Ureter (tissue), 1 donor: Measurements from ENCODE around the gene MYLIP. TPM values are rescaled to one million over a fixed set of nuclear protein-coding genes. Genes with fewer than 3 reads are reported as not detected.

Source experiments
- DNase-seq: peaks from one replicate; pipeline ENCODE4 v3.0.0-alpha.2; 2020; ENCODE audit warnings: low spot score
- total RNA-seq: library from RNA; stranded (reverse); gene quantifications from one replicate; pipeline ENCODE4 v1.2.4, GENCODE V29; 2023
- donor health status: DM: yes; HTN: yes; CAD: no.

The MYLIP gene
- total RNA-seq, 1 donor from 2014 or later = 53.1 TPM

GRCh38 chr6:16139556-16139955 lies 10.7 kb downstream of the MYLIP start:
- no peak for DNase-seq

GRCh38 chr6:16140607-16141006 lies 11.7 kb downstream of the MYLIP start:
- DNase-seq = no peak

GRCh38 chr6:16141514-16141913 lies 12.6 kb downstream of the MYLIP start:
- no peak for DNase-seq

DNA sequence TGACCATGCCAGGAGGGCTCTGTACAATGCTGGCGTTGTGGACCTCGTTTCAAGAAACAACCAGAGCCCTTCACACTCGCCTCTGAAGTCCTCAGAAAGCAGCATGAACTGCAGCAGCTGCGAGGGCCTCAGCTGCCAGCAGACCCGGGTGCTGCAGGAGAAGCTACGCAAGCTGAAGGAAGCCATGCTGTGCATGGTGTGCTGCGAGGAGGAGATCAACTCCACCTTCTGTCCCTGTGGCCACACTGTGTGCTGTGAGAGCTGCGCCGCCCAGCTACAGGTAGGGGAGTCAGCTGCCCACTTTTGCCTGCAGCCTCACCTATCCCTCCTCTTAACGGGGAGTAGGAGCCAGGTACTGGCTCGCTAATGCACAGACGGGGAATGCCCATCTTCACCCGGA lies 16.2 kb downstream of the MYLIP start:
- no peak for DNase-seq

DNA sequence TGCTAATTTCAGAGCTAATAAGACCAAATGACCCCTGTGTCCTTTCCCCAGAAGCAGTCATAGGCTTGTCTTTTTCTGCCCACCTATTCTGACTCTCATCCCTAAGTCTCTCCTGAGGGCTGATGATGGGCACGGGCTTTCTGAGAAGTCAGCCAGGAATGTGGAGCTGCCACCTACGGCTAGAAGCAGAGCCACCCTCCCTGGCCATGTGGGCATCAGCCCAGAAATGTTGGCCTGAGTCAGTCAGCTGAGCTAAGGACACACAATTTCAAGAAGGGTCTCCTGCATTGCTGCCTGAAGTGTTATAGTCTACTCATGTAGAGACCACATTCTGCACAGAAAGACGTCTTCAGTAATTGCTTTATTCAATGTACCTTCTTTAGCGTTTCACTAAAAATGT lies 17.1 kb downstream of the MYLIP start:
- no peak for DNase-seq

- DNase-seq = no peak
Measured at GRCh38 chr6:16146527-16146955, 17.7 kb downstream of the MYLIP start.

DNA sequence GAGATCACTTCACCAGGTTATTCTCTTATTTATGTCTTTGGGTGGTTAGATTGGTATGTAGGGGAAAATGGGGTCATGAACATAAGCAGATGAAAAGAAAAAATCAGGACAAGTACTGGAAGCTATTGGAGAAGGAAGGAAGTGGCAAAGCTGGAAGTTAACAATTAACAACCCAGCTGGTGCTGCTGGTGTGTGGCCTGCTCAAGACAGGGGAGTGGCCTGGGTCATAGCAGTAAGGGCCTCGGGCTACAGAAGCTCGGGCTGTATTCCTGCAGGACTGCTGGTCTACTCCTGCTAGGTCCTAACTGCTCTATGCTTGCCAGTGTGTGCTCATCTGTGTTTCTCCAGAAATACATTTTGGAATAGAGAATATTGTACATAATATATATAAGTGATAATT lies 19.6 kb downstream of the MYLIP start:
- no peak for DNase-seq

DNA sequence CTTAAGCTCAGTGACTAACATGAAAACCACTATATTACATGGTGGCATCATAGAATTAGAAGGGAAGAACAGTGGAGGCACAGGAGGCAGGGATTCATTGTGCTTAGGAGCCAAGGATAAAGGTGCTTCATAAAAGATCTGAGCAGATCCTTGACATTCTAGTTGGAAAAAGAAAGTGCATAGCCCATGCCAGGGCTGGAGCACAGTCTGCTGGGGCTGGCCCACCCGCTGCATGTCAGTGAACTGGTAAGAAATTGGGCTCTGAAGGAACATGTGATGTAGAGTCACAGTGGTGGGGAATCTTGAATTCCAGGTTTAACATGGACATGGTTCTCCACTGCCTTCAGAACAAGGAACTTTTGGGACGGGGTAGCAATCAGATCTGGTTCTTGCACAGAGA lies 20.4 kb downstream of the MYLIP start:
- DNase-seq = no peak

- DNase-seq = no peak
Measured at GRCh38 chr6:16150098-16150497, 21.2 kb downstream of the MYLIP start.

DNA sequence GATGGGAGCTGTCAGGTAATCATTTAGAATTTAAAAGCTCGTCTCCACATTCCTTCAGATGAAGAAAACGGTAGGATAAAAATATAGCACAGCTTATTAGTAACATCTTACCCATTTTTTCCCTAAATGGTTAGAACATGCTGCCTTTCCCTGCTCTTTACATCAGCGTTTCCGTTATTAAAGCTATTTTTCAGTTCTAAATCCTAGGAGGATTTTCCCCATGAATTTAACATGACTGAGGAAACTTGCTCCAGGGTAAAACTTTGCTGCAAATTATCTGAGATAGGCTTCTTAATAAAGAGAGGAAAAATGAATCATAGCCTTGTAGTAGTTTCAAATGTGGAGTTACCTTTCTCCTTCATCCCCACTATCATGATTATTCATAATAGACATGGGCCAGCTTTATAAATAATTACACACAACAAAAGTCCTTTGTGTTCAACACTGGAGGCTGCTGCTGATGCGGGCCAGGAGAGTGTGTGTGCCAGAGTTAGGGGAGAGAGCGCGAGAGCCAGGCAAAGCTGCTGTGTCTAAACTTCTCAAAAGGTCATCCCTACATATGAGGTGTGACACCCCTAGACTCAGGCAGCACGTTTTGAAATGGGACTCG lies 24.4 kb downstream of the MYLIP start:
- no peak for DNase-seq

DNA sequence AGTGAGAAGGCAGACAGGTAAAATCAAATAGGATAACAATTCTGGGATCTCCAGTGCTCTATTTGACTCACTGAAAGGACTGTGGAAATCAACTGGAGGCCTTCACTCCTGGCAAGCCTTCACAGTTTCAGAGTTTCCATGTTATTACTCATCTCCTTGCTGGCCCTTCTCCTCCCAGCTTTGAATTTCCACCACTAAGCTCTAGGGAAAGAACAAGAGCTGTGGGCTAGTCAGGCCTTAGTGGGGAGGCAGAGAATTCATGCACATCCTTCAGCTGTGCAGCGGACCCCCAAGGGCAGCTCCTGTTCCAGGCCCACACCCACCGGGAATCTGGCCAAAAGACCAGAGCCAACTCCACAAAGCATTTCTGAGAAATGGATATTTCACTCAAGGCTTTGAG lies 26.0 kb downstream of the MYLIP start:
- DNase-seq = no peak

DNA sequence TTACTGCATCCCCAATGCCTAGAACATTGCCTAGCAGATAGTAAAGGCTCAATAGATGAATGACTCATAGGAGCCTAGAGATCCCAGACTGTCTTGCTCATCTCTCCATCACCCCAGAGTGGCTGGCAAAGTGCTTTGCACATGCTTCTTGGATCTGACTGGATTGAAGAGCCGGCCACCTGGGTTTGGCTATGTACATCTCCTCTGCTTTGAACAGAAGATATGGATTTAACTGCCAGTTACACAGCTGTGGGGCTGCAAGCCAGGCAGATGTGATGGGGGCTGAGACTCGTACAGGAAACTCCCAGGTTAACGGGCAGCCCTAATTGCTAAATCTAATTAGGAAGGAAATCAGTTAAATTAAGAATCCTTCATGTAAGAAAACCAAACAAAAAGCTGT lies 28.6 kb downstream of the MYLIP start:
- DNase-seq = no peak

DNA sequence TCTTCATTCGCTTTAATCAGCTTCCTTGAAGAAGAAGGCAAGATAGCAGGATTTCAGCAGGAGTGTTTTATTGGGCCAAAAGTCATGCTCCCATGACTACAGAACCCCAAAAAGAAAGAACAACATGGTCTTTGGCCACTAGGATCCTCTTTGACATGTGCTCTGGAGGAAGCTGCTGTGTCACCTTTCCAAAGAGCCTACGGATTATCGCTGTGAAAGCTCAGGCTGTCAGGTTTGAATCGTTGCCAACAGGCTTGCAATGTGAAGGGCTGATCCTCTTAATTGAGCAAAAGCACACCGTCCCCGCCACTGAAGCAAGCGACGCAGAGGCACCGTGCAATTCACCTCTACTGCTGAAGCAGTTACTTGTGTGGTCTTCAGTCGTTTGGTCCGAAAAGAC lies 29.0 kb downstream of the MYLIP start:
- DNase-seq = no peak

GRCh38 chr6:16158943-16159557 lies 30.2 kb downstream of the MYLIP start:
- DNase-seq = no peak

DNA sequence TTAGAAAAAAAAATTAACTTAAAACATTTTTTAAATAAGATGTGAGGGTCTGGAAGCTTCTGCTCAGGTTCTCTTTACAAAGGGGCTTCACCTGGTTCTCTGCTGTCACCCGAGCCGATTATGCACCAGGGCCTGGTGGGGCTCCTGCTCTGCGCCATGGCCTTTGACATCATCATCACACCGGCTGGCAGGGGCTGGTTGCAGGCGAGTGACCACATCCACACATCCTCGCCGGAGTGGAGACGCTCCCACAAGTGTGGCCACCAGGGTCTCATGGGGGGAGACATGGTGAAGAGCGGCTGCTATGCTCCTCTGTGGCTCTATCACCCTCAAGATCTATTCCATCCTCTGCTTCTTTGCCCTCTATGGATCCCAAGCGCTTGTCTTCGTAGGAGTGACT lies 31.9 kb downstream of the MYLIP start:
- DNase-seq = no peak

DNA sequence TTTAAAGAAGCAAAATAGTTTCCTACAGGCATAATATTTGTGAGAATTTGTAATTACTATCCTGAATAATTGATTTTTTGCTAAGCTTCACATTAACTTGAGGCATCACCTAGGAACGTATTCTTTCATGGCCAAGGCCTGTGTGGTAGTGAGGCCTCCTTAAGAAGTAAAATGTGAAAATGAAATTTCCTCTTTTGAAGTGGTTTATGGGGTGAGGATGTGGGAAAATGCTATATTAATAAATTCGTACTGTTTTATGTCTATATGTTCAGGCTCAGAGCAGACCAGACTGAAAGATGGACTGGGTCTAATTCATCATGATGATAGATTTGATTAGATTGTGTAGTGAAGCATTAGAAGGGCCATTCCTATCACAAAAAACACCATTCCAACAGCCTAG lies 33.1 kb downstream of the MYLIP start:
- no peak for DNase-seq

GRCh38 chr6:16163066-16163465 lies 34.2 kb downstream of the MYLIP start:
- no peak for DNase-seq

GRCh38 chr6:16163535-16164300 lies 34.8 kb downstream of the MYLIP start:
- no peak for DNase-seq

DNA sequence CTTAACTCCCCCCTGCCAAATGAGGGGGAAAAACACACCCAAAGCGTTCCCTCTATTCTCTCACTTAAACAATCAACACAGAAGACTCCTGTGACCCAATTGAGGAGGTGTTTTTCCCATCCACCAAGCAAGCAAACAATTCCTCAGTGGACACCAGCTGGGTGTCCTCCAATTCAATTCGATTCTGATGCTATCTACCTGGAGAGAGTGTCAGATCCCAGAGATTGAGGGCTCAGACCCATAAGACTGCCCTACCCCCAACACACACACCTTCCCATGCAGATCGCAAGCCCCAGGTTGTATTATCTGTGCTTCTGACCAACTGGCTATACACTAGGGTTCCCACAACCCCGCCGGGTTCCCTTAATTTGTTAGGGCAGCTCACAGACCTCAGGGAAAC lies 36.8 kb downstream of the MYLIP start:
- no peak for DNase-seq

DNA sequence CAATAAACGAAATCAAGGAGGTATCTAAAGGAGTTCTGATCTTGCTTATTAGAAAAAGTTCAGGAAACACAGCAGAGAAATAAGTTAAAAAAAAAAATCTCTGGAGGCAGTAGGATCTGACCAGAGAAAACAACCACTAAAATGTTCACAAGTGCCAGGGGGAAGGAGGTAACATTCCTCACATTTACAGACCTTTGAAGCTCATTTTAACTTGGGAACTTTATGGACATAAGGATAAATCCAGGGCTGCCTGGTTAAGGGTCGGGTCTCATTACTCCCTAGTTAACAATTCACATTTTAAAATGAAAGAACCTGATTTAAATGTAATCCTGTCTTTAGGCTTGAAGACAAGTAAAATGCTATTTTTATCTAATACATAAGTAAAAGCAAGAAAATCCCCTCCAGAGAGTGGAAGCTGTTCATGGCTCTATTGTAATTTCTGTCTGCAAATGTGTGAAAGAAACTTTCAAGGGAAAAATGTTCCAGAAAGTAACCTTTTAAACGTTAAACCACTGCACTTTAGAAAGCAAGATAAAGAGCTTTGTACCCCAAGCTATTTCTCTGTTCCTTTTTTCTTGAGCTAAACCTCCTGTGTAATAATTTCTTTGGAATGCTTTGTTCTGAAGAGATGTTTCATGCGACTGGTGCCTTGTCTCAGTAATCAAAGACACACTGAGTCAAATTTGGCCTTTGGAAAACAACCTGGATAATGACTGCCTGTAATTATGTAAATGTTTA lies 38.2 kb downstream of the MYLIP start:
- DNase-seq = no peak

DNA sequence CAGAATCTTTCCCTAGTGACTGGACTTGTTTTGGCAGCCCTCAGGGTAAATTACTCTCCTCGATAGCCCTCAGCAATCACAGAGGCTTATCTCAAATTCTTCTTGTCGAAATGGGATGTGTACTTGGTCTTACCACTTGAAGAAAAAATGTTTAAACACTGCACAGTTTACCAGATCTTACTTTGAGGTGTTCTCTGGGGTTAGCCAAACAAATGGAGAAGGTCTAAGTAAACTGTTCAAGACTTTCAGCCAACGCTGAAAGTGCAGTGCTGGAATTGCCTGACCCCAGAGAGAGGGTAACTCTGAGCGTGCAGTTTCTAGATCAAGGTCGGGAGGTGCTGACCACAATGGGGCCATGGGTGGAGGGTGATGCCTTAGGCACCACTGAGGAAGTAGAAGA lies 39.2 kb downstream of the MYLIP start:
- DNase-seq = no peak

GRCh38 chr6:16168858-16169257 lies 40.0 kb downstream of the MYLIP start:
- no peak for DNase-seq

- DNase-seq = no peak
Measured at GRCh38 chr6:16171400-16171799, 42.5 kb downstream of the MYLIP start.
